HuH-7.5 (cell line): ENCODE data around the gene MID2.
"Not testable (repeated sequence)": the region's sequence is repeated elsewhere in the genome, so short reads cannot be mapped to it uniquely, and the experiment has no call there.

Experiments
- DNase-seq: peaks from one replicate; pipeline ENCODE4 v3.0.0; 2011; ENCODE audit warnings: low spot score

The MID2 gene

GRCh38 chrX:107825698-107826237 is at the start of gene MID2:
Gene MID2 (plus strand): TSS chrX:107825866. CDS start chrX:107826427, 561 bp downstream.
- DNase-seq: peak; percentile 30

- peak; percentile 41 for DNase-seq
Measured at GRCh38 chrX:107776649-107777535, 48.8 kb upstream of the MID2 start.

GRCh38 chrX:107777536-107777832 is 48.2 kb upstream of the MID2 start, which contains the start of gene NCBP2L:
Gene NCBP2L (plus strand): TSS chrX:107777733. CDS start chrX:107794221, 16,488 bp downstream.
- no peak for DNase-seq

GRCh38 chrX:107780525-107780924 is 45.1 kb upstream of the MID2 start:
- DNase-seq: no peak

- DNase-seq: no peak
Measured at GRCh38 chrX:107787827-107788226, 37.8 kb upstream of the MID2 start.

- DNase-seq: no peak
Measured at GRCh38 chrX:107804427-107804826, 21.2 kb upstream of the MID2 start.

GRCh38 chrX:107805179-107805578 is 20.5 kb upstream of the MID2 start:
- DNase-seq: no peak

- not testable (repeated sequence) for DNase-seq
Measured at GRCh38 chrX:107810053-107810452, 15.6 kb upstream of the MID2 start.

- no peak for DNase-seq
Measured at GRCh38 chrX:107818900-107819521, 6.7 kb upstream of the MID2 start.

- DNase-seq: no peak
Measured at GRCh38 chrX:107823042-107823441, 2.6 kb upstream of the MID2 start.

GRCh38 chrX:107823456-107823855 is 2.2 kb upstream of the MID2 start:
- no peak for DNase-seq

- peak; percentile 15 for DNase-seq
Measured at GRCh38 chrX:107826238-107827029, 768 bp downstream of the MID2 start.

- DNase-seq: no peak
Measured at GRCh38 chrX:107827030-107827831, 1.6 kb downstream of the MID2 start.

- DNase-seq: no peak
Measured at GRCh38 chrX:107827852-107828251, 2.2 kb downstream of the MID2 start.

GRCh38 chrX:107829878-107830277 is 4.2 kb downstream of the MID2 start:
- no peak for DNase-seq

- no peak for DNase-seq
Measured at GRCh38 chrX:107831071-107831730, 5.5 kb downstream of the MID2 start.

GRCh38 chrX:107834275-107835201 is 8.9 kb downstream of the MID2 start:
- DNase-seq: no peak

GRCh38 chrX:107836958-107837357 is 11.3 kb downstream of the MID2 start:
- DNase-seq: no peak

- no peak for DNase-seq
Measured at GRCh38 chrX:107840971-107841370, 15.3 kb downstream of the MID2 start.
